Heart left ventricle (tissue), 16 donors: ENCODE data around the gene YJEFN3. TPM values are rescaled to one million over a fixed set of nuclear protein-coding genes. Genes with fewer than 3 reads are reported as not detected.

Experiments
- ATAC-seq, 4 donors: fragments of 200-7000 bp; cut with Tn5 transposase; one replicate each; pipeline ENCODE4 v1.9.1; 2020 to 2022; ENCODE audit warnings: moderate library complexity in 4 of 4, mild to moderate bottlenecking in 3 of 4, moderate number of reproducible peaks in 1 of 4
- DNase-seq, 5 donors: peaks; one replicate each; pipeline ENCODE4 v3.0.0-alpha.2; 2020
- H3K27ac ChIP-seq, 12 donors: fragments of 200-600 bp; sonication (generic) in 4 of 12; one replicate each; pipeline versions ENCODE4 v1.5.0 to v1.8.0; 2016 to 2022; ENCODE audit warnings: mild to moderate bottlenecking in 2 of 12
- H3K27me3 ChIP-seq, 9 donors: fragments of 200-600 bp; sonication (generic) in 2 of 9; one replicate each; pipeline versions ENCODE4 v1.5.1 to v1.8.0; 2016 to 2022; ENCODE audit warnings: mild to moderate bottlenecking in 3 of 9
- H3K36me3 ChIP-seq, 9 donors: fragments of 200-600 bp; sonication (generic) in 2 of 9; one replicate each; pipeline versions ENCODE4 v1.5.0 to v1.8.0; 2018 to 2022; ENCODE audit warnings: mild to moderate bottlenecking in 2 of 9
- H3K4me1 ChIP-seq, 12 donors: fragments of 200-600 bp; sonication (generic) in 4 of 12; one replicate each; pipeline versions ENCODE4 v1.5.0 to v1.8.0; 2016 to 2022; ENCODE audit warnings: mild to moderate bottlenecking in 3 of 12
- H3K4me3 ChIP-seq, 12 donors: fragments of 200-600 bp; sonication (generic) in 4 of 12; one replicate each; pipeline versions ENCODE4 v1.5.0 to v1.8.0; 2017 to 2022; ENCODE audit warnings: mild to moderate bottlenecking in 9 of 12, moderate library complexity in 4 of 12
- H3K9me3 ChIP-seq, 12 donors: fragments of 200-600 bp; sonication (generic) in 4 of 12; one replicate each; pipeline versions ENCODE4 v1.5.0 to v1.8.0; 2016 to 2022; ENCODE audit warnings: mild to moderate bottlenecking in 1 of 12
- POLR2A ChIP-seq, 2 donors: fragments of 450-650 bp; IDR thresholded peaks; one replicate each; pipeline ENCODE4 v1.6.1; 2017; ENCODE audit warnings: antibody characterized with exemption in 2 of 2, mild to moderate bottlenecking in 2 of 2, moderate library complexity in 2 of 2
- WGBS, 4 donors: extraction: QIAGEN DNeasy Blood & Tissue Kit in 2 of 4; methylation state at CpG; one replicate each; pipeline versions ENCODE4 v1.1.5 to v1.1.7; 2013 to 2018; 5-methylcytosine and 5-hydroxymethylcytosine counted together
- intact Hi-C, 10 donors: fragments of 100-400 bp; cut with DNase I; formaldehyde crosslinking; loops; one replicate each; pipeline versions ENCODE4 v1.11.1 to v1.14.2; 2022
- polyA plus RNA-seq, 2 donors: library from polyadenylated mRNA; stranded (reverse); fragments of 200-250 nt; gene quantifications; one replicate each; pipeline ENCODE4 v1.2.3, GENCODE V29; 2013
- total RNA-seq, 9 donors: library from RNA; depleted of rRNA in 2 of 9; stranded (reverse); fragments of >200 nt in 2 of 9; fragmentation: NEBNext Ultra II Directional in 3 of 9; extraction: Animal tissue kit (Norgen Biotek cat#: 25700) in 3 of 9; gene quantifications; one replicate each; pipeline versions ENCODE4 v1.1.0 to v1.2.4, GENCODE V29; 2016 to 2023
- TF ChIP-seq, protein P1 (sequence below), 12 donors: fragments of 200-600 bp; sonication (generic) in 4 of 12; IDR thresholded peaks; one replicate each; pipeline versions ENCODE4 v1.5.0 to v1.8.0; 2018 to 2022; ENCODE audit warnings: antibody characterized with exemption in 12 of 12, mild to moderate bottlenecking in 5 of 12
- donor health status: ischemic (EF 13 %, LVEDD 7.1; RV severe dilation, severe dysfunction).
- donor health status: healthy with polysubstance abuse.
- donor health status: DM: no; HTN: yes; CAD: no.
- donor health status: DM: no; HTN: no; CAD: no.
- donor health status: ischemic (EF 25% LVEDD 6.9; RV normal size, moderate dysfunction).
- donor health status: ischemic (EF 25% LVEDD 5.7; RV mildly dilated, moderate dysfunction).
- donor health status: healthy.
- donor health status: DM: yes; HTN: yes; CAD: no.
- donor health status: ischemic (EF 35%, LVEDD 5.7; RV mildly dilated, moderate dysfunction).
- donor health status: nonischemic (EF 11% LVEDD 7.7; RV severe dilation, severe dysfunction).
- donor health status: DM: yes; HTN: yes; CAD: no.
- donor health status: PGD.
- donor health status: ischemic (EF 29% LVEDD 5.4; RV normal size, mild dysfunction).
- donor health status: nonischemic (EF 23%, LVEDD 6.1; RV moderate dilation, normal function).

YJEFN3 gene
- total and polyA plus RNA-seq, 11 donors = 1.2 to 5.4 (median 2.5) TPM; not detected in 1

GRCh38 chr19:19515642-19516519 is 12.8 kb upstream of the YJEFN3 start, which contains the start of gene NDUFA13:
Gene NDUFA13, plus strand, starts transcription at chr19:19516225. Its CDS starts 14 bp downstream, at chr19:19516239.
- peaks cover 0 to 49% (median 29%) of the 10 kb centered on the region in 12 donors for H3K4me1 ChIP-seq
- intact Hi-C loops = no loop called here
- peak; percentile 91 to 95 (median 93) for DNase-seq
- peak; percentile 91 to 94 (median 92) for ATAC-seq
- peaks cover 0 to 5% (median 0%) of the 10 kb centered on the region in 12 donors for H3K9me3 ChIP-seq
- peaks cover 0 to 19% (median 17%) of the 10 kb centered on the region in 9 donors for H3K36me3 ChIP-seq
- H3K27me3 ChIP-seq = no peaks in the 10 kb centered on the region
- H3K4me3 ChIP-seq = peak within 1 kb of the TSS; percentile 56 to 95 (median 77)
- peak within 1 kb of the TSS; percentile 72 to 93 (median 88) for H3K27ac ChIP-seq
- 2 to 11% (median 7%) methylated on average over 44 to 61 of the region's 61 CpGs for WGBS, 4 donors
- TF ChIP-seq, protein P1, sequence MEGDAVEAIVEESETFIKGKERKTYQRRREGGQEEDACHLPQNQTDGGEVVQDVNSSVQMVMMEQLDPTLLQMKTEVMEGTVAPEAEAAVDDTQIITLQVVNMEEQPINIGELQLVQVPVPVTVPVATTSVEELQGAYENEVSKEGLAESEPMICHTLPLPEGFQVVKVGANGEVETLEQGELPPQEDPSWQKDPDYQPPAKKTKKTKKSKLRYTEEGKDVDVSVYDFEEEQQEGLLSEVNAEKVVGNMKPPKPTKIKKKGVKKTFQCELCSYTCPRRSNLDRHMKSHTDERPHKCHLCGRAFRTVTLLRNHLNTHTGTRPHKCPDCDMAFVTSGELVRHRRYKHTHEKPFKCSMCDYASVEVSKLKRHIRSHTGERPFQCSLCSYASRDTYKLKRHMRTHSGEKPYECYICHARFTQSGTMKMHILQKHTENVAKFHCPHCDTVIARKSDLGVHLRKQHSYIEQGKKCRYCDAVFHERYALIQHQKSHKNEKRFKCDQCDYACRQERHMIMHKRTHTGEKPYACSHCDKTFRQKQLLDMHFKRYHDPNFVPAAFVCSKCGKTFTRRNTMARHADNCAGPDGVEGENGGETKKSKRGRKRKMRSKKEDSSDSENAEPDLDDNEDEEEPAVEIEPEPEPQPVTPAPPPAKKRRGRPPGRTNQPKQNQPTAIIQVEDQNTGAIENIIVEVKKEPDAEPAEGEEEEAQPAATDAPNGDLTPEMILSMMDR (IDR thresholded peaks at IDR 0.05) = peak in 2 of 12 donors; percentile 5 to 7
- TF ChIP-seq POLR2A (IDR thresholded peaks at IDR 0.05) = peak in 1 of 2 donors; percentile 63

GRCh38 chr19:19517235-19517619 is 11.5 kb upstream of the YJEFN3 start:
- Histone ChIP-seq H3K36me3 (peaks cover 0 to 22% (median 17%) of the 10 kb centered on the region in 9 donors), H3K9me3 (peaks cover 0 to 5% (median 0%) of the 10 kb centered on the region in 12 donors), H3K27ac (peak overlapping the region in 2 of 12 donors; percentile 90 to 92), H3K4me3 (peak overlapping the region in 10 of 12 donors; percentile 56 to 95 (median 77)), H3K27me3 (no peaks in the 10 kb centered on the region), H3K4me1 (peaks cover 0 to 49% (median 29%) of the 10 kb centered on the region in 12 donors)
- intact Hi-C loops = no loop called here
- DNase-seq (no peak), ATAC-seq (no peak)
- WGBS, 4 donors = 79 to 86% (median 83%) methylated on average over 10 of the region's 10 CpGs
- TF ChIP-seq POLR2A (IDR thresholded peaks at IDR 0.05) = no peak
- TF ChIP-seq, protein P1 (IDR thresholded peaks at IDR 0.05) = no peak

DNA sequence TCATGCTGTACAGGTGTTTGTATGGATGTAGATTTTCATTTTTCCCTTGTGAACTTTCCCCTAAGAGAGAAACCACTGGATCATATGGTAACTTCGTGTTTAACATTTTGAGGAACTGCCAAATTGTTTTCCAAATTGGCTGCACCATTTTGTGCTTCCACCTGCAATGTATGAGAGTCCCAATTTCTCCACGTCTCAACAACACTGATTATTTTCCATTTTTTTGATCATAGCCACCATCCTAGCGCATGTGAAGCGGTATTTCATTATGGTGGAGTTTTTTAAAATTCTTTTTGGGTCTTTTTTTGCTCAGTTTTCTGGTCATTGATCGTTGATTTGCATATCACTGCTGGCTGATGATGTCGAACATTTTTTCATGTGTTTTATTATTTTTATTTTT is 7.7 kb upstream of the YJEFN3 start:
- Histone ChIP-seq H3K36me3 (peaks cover 0 to 47% (median 29%) of the 10 kb centered on the region in 9 donors), H3K27ac (no peak overlapping the region), H3K4me1 (peaks cover 0 to 46% (median 22%) of the 10 kb centered on the region in 12 donors), H3K4me3 (no peak overlapping the region), H3K27me3 (no peaks in the 10 kb centered on the region), H3K9me3 (no peaks in the 10 kb centered on the region)
- 76 to 82% (median 78%) methylated on average over 6 of the region's 6 CpGs for WGBS, 4 donors
- no peak for TF ChIP-seq POLR2A (IDR thresholded peaks at IDR 0.05)
- ATAC-seq (no peak), DNase-seq (no peak)
- intact Hi-C loops = no loop called here

- Histone ChIP-seq H3K4me1 (peaks cover 0 to 34% (median 7%) of the 10 kb centered on the region in 12 donors), H3K27ac (no peak overlapping the region), H3K9me3 (no peaks in the 10 kb centered on the region), H3K36me3 (peaks cover 0 to 66% (median 43%) of the 10 kb centered on the region in 9 donors), H3K27me3 (no peaks in the 10 kb centered on the region), H3K4me3 (no peak overlapping the region)
- DNase-seq (no peak), ATAC-seq (no peak)
- WGBS, 4 donors = 84 to 92% (median 88%) methylated on average over 3 of the region's 3 CpGs
- intact Hi-C loops = no loop called here
- TF ChIP-seq POLR2A (IDR thresholded peaks at IDR 0.05) = no peak
- TF ChIP-seq, protein P1 (IDR thresholded peaks at IDR 0.05) = no peak
Observed at GRCh38 chr19:19523177-19523576, 5.5 kb upstream of the YJEFN3 start.
